GM19025 (cell line): ENCODE results near the gene PEAR1.

Experiments used
- ATAC-seq: cut with Tn5 transposase; IDR thresholded peaks from one replicate; pipeline ENCODE4 v1.9.1; 2021; ENCODE audit warnings: mild to moderate bottlenecking, low read depth, moderate library complexity; ENCODE audit not compliant: unreplicated experiment

The PEAR1 gene

GRCh38 chr1:156858959-156859522 lies 34.5 kb upstream of the PEAR1 start, which contains the start of gene INSRR:
Gene INSRR, minus strand, starts transcription at chr1:156859117. Its CDS starts 496 bp downstream, at chr1:156858621.
- ATAC-seq, result no peak

- no peak for ATAC-seq
Observed at GRCh38 chr1:156859523-156860112, 33.9 kb upstream of the PEAR1 start.

- no peak for ATAC-seq
Observed at GRCh38 chr1:156860113-156860627, 33.3 kb upstream of the PEAR1 start.

GRCh38 chr1:156860628-156861423 lies 32.7 kb upstream of the PEAR1 start, which contains the start of gene NTRK1:
Gene NTRK1, plus strand, starts transcription at chr1:156860865. Its CDS starts 70 bp downstream, at chr1:156860935.
- ATAC-seq, result no peak

GRCh38 chr1:156862584-156862983 lies 30.9 kb upstream of the PEAR1 start:
- ATAC-seq, result no peak

GRCh38 chr1:156862997-156863599 lies 30.4 kb upstream of the PEAR1 start:
- ATAC-seq, result no peak

- no peak for ATAC-seq
Observed at GRCh38 chr1:156863631-156864030, 29.9 kb upstream of the PEAR1 start.

- no peak for ATAC-seq
Observed at GRCh38 chr1:156864796-156865195, 28.7 kb upstream of the PEAR1 start.

- no peak for ATAC-seq
Observed at GRCh38 chr1:156865258-156865657, 28.3 kb upstream of the PEAR1 start.

GRCh38 chr1:156865865-156866248 lies 27.7 kb upstream of the PEAR1 start:
- no peak for ATAC-seq

- no peak for ATAC-seq
Observed at GRCh38 chr1:156866249-156866909, 27.1 kb upstream of the PEAR1 start.

GRCh38 chr1:156868341-156868740 lies 25.2 kb upstream of the PEAR1 start:
- no peak for ATAC-seq

- no peak for ATAC-seq
Observed at GRCh38 chr1:156869455-156869854, 24.1 kb upstream of the PEAR1 start.

GRCh38 chr1:156873659-156874058 lies 19.9 kb upstream of the PEAR1 start:
- ATAC-seq, result no peak

- no peak for ATAC-seq
Observed at GRCh38 chr1:156874142-156874541, 19.4 kb upstream of the PEAR1 start.

- no peak for ATAC-seq
Observed at GRCh38 chr1:156874572-156875340, 18.8 kb upstream of the PEAR1 start.

- no peak for ATAC-seq
Observed at GRCh38 chr1:156875341-156875615, 18.2 kb upstream of the PEAR1 start.

GRCh38 chr1:156876281-156876680 lies 17.2 kb upstream of the PEAR1 start:
- ATAC-seq, result no peak

GRCh38 chr1:156877433-156878170 lies 15.9 kb upstream of the PEAR1 start:
- ATAC-seq, result no peak
